Nephron progenitor cell (in vitro differentiated cells): ENCODE data around the gene NCK2.
A peak's percentile ranks its signal among the peaks of the same experiment; 100 is the strongest.

Experiments used
- DNase-seq: peaks from one replicate; pipeline ENCODE4 v3.0.0; 2021
- H3K27ac Mint-ChIP-seq: 2 replicates; pipeline ENCODE4 v1.8.0; 2021; ENCODE audit warnings: mild to moderate bottlenecking, moderate library complexity, mixed read lengths
- H3K27me3 Mint-ChIP-seq: 2 replicates; pipeline ENCODE4 v1.8.0; 2021; ENCODE audit warnings: mild to moderate bottlenecking, low read depth, mixed read lengths; ENCODE audit not compliant: poor library complexity
- H3K36me3 Mint-ChIP-seq: 2 replicates; pipeline ENCODE4 v1.8.0; 2021; ENCODE audit warnings: low read depth, mixed read lengths
- H3K4me1 Mint-ChIP-seq: 2 replicates; pipeline ENCODE4 v1.8.0; 2021; ENCODE audit warnings: mixed read lengths
- H3K4me3 Mint-ChIP-seq: 2 replicates; pipeline ENCODE4 v1.8.0; 2021; ENCODE audit warnings: mild to moderate bottlenecking, moderate library complexity, mixed read lengths
- H3K9me3 Mint-ChIP-seq: 2 replicates; pipeline ENCODE4 v1.8.0; 2021; ENCODE audit warnings: mild to moderate bottlenecking, moderate library complexity, mixed read lengths
- TF ChIP-seq, protein P1 (sequence below): fragments of 200-600 bp; sonication (generic); IDR thresholded peaks from 2 replicates; pipeline ENCODE4 v1.5.0; 2021; ENCODE audit warnings: antibody characterized with exemption

The NCK2 gene

DNA sequence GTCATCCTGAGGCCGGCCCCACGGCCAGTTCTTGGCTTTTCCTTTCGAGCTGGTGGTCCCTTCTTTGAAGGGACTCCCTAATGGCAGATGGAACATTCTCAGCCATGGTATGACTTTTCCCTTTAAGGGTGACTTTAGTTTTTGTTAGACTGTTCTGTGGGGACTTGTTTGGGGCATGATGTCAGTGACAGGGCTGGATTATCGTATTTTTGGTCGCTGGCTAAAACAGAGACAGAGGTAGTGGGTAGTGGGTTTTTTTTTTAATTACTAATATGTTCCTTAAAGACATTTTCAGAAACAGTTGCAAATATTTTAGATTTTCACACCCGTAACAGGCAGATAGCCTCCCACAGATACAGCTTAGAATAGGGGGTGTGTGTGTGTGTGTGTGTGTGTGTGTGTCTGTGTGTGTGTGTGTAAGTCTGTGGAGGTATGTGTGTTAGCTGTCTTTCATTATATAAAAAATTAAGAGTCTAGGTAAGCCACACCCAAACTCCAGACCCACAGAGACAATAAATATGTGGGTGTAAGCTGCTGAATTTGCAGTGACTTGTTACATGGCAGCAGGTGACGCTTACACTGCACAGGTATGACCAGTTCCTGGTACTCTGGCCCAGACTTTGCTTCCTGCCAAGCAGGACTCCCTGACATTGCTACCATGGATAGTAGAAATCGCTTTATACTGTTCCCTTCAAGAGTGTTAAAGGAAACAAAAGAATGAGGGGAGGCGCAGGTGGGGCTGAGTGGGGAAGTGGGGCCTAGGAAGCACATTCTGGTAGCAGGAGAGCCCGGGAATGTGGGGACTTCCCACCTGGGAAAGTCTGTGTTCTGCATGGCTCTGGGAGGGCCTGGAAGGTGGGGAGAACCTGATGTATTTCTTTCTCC lies 20.9 kb downstream of the NCK2 start:
- Mint-ChIP-seq H3K36me3 (peaks cover 34% of the 10 kb centered on the region), H3K27me3 (no peaks in the 10 kb centered on the region), H3K9me3 (no peaks in the 10 kb centered on the region), H3K4me3 (no peak overlapping the region), H3K27ac (no peak overlapping the region), H3K4me1 (peaks cover 42% of the 10 kb centered on the region)
- TF ChIP-seq, protein P1, sequence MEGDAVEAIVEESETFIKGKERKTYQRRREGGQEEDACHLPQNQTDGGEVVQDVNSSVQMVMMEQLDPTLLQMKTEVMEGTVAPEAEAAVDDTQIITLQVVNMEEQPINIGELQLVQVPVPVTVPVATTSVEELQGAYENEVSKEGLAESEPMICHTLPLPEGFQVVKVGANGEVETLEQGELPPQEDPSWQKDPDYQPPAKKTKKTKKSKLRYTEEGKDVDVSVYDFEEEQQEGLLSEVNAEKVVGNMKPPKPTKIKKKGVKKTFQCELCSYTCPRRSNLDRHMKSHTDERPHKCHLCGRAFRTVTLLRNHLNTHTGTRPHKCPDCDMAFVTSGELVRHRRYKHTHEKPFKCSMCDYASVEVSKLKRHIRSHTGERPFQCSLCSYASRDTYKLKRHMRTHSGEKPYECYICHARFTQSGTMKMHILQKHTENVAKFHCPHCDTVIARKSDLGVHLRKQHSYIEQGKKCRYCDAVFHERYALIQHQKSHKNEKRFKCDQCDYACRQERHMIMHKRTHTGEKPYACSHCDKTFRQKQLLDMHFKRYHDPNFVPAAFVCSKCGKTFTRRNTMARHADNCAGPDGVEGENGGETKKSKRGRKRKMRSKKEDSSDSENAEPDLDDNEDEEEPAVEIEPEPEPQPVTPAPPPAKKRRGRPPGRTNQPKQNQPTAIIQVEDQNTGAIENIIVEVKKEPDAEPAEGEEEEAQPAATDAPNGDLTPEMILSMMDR = no peak
- DNase-seq = no peak

DNA sequence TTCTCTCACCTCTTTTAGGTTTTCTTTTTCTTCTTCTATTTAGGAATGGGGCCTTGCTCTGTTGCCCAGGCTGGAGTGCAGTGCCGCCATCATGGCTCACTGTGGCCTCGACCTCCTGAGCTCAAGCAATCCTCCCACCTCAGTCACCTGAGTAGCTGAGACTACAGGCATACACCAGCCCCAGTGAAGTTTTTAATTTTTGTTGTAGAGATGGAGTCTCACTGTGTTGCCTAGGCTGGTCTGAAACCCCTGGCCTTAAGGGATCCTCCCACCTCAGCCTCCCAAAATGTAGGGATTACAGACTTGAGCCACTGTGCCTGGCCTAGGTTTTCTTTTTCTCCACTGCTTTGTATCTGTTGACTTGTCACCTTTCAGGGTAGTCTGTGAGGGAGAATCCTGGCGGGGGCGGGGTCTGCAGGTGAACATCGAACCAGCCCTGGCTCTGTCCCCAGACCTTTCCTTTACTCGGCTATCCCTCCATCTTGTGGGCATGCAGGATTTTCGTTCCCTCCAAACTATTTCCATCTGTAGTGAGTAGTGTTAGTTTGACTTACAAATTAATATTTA lies 21.7 kb downstream of the NCK2 start:
- Mint-ChIP-seq H3K27ac (no peak overlapping the region), H3K4me1 (peaks cover 38% of the 10 kb centered on the region)
- TF ChIP-seq, protein P1 = no peak

DNA sequence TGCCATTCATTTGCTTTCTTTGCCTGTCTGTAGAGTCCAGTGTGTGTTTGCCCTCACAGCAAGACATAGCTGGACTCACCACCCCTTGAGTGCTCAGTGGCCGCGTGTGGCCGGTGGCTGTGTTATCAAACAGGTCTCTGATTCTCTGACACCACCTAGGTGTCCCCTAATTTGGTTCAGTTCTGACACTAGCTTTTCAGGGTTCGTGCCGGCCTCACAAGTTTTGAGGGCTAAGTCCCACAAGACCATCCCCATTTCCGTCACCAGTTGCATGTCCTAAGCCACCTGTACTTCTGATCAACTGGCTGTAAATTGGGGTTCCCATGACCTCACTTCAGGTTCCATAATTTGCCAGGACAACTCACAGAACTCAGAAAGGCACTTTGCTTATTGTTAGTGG lies 23.5 kb downstream of the NCK2 start:
- Mint-ChIP-seq H3K27ac (no peak overlapping the region), H3K4me1 (peaks cover 45% of the 10 kb centered on the region), H3K4me3 (no peak overlapping the region), H3K27me3 (no peaks in the 10 kb centered on the region), H3K9me3 (no peaks in the 10 kb centered on the region), H3K36me3 (peaks cover 35% of the 10 kb centered on the region)
- TF ChIP-seq, protein P1 = no peak
- no peak for DNase-seq

More for the DNA sequence above, 21.7 kb downstream of the NCK2 start:
- no peaks in the 10 kb centered on the region for H3K9me3 Mint-ChIP-seq
- H3K27me3 Mint-ChIP-seq = no peaks in the 10 kb centered on the region
- DNase-seq = no peak
- no peak overlapping the region for H3K4me3 Mint-ChIP-seq
- peaks cover 34% of the 10 kb centered on the region for H3K36me3 Mint-ChIP-seq

DNA sequence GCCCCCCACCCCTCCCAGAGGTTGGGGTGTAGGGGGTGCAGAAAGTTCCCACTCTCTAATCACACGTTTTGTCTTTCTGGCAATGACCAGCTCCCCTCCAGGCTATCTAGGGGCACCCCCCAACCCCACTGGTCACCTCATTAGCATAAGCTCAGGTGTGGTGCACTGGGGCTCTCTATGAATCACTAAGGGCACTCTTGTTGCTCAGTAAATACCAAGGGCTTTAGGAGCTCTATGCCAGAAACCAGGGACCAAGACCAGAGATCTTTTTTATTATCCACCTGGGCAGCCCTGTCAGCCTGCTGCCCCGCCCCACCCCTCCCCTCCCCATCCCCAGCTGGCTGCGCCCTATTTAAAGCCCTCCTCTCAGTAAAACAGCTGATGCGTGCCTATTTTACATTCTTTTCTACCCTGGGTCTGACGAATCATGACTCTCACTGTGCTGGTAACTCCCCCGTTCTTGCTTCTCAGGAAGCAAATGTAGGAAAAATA lies 24.3 kb downstream of the NCK2 start:
- H3K4me1 Mint-ChIP-seq = peaks cover 52% of the 10 kb centered on the region
- no peak for DNase-seq
- no peak overlapping the region for H3K27ac Mint-ChIP-seq
- H3K9me3 Mint-ChIP-seq = no peaks in the 10 kb centered on the region
- no peaks in the 10 kb centered on the region for H3K27me3 Mint-ChIP-seq
- no peak overlapping the region for H3K4me3 Mint-ChIP-seq
- peaks cover 39% of the 10 kb centered on the region for H3K36me3 Mint-ChIP-seq
- TF ChIP-seq, protein P1 = no peak

DNA sequence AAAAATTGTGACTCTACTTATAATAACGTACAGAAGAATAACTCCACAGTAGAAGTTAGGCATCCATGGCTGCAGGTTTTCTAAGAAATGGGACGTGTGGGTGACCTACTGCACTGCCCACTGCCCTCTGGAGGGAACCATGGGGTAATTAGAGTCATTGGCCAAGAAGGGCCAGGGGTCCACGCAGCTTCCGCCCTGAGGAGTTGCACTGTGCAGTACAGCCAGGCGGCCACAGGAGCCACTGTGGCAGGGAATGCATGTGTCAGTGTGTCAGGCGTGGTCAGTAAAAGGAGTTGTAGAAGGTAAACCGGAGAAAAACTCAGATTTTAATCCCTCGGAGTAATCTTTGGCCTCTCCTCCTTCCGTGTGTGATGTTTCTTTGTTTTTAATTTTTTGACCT lies 24.8 kb downstream of the NCK2 start:
- peak; percentile 26 for DNase-seq
- no peaks in the 10 kb centered on the region for H3K27me3 Mint-ChIP-seq
- peaks cover 55% of the 10 kb centered on the region for H3K4me1 Mint-ChIP-seq
- no peak overlapping the region for H3K27ac Mint-ChIP-seq
- no peak overlapping the region for H3K4me3 Mint-ChIP-seq
- peaks cover 42% of the 10 kb centered on the region for H3K36me3 Mint-ChIP-seq
- TF ChIP-seq, protein P1 = peak; percentile 36
- H3K9me3 Mint-ChIP-seq = no peaks in the 10 kb centered on the region
